GM12878 (cell line): Measurements from ENCODE around the gene ARL16.

Experiments used
- ATF7 ChIP-seq: fragments of 450-650 bp; IDR thresholded peaks from 2 replicates; pipeline ENCODE4 v1.6.1; 2016; ENCODE audit warnings: low read depth, mild to moderate bottlenecking
- BRCA1 ChIP-seq: IDR thresholded peaks from 2 replicates; pipeline ENCODE4 v1.6.1; 2011; ENCODE audit warnings: low read depth, low read length, improper control_type of control experiment
- MXI1 ChIP-seq: fragments of 150-350 bp; IDR thresholded peaks from 2 replicates; pipeline ENCODE4 v1.6.1; 2011; ENCODE audit warnings: low read depth, mild to moderate bottlenecking, inconsistent platforms, low read length, improper control_type of control experiment
- POLR2AphosphoS5 ChIP-seq: IDR thresholded peaks from 2 replicates; pipeline ENCODE4 v1.6.1; 2011; ENCODE audit warnings: mild to moderate bottlenecking, low read length, inconsistent platforms
- SIN3A ChIP-seq: IDR thresholded peaks from 2 replicates; pipeline ENCODE4 v1.6.1; 2012; ENCODE audit warnings: low read depth, low read length, improper control_type of control experiment
- SREBF1 ChIP-seq: IDR thresholded peaks from 2 replicates; pipeline ENCODE4 v1.6.1; 2012; ENCODE audit warnings: mild to moderate bottlenecking, low read length

DNA sequence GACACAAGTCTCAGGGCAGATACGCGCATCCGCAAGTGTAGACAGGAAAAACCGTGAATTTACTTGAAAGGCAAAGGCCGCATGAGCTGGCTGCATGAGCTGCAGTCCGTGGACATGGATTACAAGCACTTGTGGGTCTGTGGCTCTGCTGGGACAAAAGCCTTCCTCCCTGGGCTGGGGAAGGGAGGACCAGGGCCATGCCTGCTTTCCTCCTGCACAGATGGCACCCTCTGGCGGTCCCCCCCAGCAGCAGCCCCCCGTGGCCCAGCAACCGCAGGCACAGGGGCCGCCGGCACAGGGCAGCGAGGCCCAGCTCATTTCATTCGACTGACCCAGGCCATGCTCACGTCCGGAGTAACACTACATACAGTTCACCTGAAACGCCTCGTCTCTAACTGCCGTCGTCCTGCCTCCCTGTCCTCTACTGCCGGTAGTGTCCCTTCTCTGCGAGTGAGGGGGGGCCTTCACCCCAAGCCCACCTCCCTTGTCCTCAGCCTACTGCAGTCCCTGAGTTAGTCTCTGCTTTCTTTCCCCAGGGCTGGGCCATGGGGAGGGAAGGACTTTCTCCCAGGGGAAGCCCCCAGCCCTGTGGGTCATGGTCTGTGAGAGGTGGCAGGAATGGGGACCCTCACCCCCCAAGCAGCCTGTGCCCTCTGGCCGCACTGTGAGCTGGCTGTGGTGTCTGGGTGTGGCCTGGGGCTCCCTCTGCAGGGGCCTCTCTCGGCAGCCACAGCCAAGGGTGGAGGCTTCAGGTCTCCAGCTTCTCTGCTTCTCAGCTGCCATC is 17.9 kb upstream of the ARL16 start:
- TF ChIP-seq ATF7, result no peak
- TF ChIP-seq SREBF1, result no peak
- TF ChIP-seq SIN3A, result no peak
- TF ChIP-seq POLR2AphosphoS5, result no peak; the same call in 1 of the 2 replicates
- TF ChIP-seq BRCA1, result no peak
- no peak for TF ChIP-seq MXI1
